ENCODE measurements around the gene COX5A. TPM values are rescaled to one million over a fixed set of nuclear protein-coding genes. Genes with fewer than 3 reads are reported as not detected.

COX5A gene
- total RNA-seq, 1 donor from 2014 or later, result 191 TPM

DNA sequence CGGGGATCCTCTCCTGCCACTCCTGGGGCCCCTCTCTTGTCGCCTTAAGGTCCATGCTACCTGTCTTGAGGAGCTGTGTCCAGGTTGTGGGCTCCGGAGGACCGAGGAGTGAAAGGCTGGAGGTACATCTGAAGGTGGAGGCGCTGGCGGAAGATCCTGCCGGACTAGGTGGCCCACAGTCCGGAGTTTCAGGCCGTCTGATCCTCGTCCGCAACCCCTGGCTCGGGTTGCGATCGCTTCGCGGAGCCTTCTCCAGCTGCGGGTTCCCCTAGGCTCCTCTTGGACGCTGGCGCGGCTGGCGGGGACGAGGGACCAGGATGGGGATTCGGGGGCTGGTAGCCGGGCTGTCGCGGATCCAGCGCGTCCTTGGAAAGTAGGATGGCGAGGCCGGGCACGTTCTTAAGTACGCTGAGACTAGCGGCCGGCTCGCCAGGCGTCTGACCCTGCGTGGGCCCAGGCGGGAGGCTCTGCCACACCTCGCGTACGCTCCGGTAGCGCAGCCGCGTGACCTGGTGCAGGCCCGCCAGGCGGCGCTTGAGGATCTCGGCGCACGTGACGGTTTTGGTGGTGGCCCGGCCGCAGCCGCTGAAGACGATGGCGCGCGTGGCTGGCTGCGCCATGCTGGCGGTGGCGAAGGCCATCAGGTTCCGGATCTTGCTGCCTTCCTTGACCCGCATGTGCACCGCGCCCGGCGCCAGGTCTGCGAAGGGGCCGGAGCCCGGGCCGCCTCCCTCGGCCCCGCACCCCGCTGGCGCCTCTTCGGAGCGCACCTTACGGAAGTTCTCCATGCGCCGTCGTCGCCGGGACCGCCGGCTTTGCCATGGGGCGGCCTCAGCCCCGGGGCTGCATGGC, 18.1 kb upstream of the COX5A start:
- peaks cover 58% of the 10 kb centered on the region for H3K27me3 Mint-ChIP-seq
- peak; percentile 59 for DNase-seq (ENCODE audit: low spot score, unreplicated experiment)
- H3K4me1 Mint-ChIP-seq (ENCODE audit: low read depth), result peaks cover 5% of the 10 kb centered on the region
- H3K4me3 Mint-ChIP-seq (ENCODE audit: low read depth), result peak overlapping the region; percentile 5
- H3K27ac Mint-ChIP-seq, result no peak overlapping the region
- H3K36me3 Mint-ChIP-seq (ENCODE audit: insufficient read depth), result no peaks in the 10 kb centered on the region
- no peaks in the 10 kb centered on the region for H3K9me3 Mint-ChIP-seq (ENCODE audit: low read depth)
- TF ChIP-seq, protein P1, sequence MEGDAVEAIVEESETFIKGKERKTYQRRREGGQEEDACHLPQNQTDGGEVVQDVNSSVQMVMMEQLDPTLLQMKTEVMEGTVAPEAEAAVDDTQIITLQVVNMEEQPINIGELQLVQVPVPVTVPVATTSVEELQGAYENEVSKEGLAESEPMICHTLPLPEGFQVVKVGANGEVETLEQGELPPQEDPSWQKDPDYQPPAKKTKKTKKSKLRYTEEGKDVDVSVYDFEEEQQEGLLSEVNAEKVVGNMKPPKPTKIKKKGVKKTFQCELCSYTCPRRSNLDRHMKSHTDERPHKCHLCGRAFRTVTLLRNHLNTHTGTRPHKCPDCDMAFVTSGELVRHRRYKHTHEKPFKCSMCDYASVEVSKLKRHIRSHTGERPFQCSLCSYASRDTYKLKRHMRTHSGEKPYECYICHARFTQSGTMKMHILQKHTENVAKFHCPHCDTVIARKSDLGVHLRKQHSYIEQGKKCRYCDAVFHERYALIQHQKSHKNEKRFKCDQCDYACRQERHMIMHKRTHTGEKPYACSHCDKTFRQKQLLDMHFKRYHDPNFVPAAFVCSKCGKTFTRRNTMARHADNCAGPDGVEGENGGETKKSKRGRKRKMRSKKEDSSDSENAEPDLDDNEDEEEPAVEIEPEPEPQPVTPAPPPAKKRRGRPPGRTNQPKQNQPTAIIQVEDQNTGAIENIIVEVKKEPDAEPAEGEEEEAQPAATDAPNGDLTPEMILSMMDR (IDR thresholded peaks at IDR 0.05; ENCODE audit: unreplicated experiment), result peak; percentile 51

DNA sequence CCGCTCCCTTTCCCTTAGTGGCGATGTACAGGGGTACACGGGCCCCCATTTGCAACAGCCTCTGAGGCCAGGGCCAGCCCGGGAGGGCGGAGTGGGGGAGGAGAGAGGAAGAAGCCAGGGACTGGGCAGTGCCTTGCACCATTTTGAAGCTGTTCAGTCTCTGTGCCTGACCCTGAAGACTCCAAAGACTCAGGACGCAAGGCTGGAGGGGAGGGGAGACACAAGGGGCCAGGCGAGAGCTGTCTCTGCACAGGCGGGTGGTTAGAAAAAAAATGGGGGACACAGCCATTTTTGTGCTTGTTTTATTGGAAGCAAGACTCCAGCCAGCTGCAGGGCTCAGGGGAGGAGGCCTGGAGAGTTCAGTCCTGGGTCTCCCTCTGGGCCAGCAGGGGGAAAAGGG, 17.1 kb upstream of the COX5A start:
- no peaks in the 10 kb centered on the region for H3K36me3 Mint-ChIP-seq (ENCODE audit: insufficient read depth)
- H3K9me3 Mint-ChIP-seq (ENCODE audit: low read depth), result no peaks in the 10 kb centered on the region
- peaks cover 6% of the 10 kb centered on the region for H3K4me1 Mint-ChIP-seq (ENCODE audit: low read depth)
- peaks cover 54% of the 10 kb centered on the region for H3K27me3 Mint-ChIP-seq
- H3K27ac Mint-ChIP-seq, result no peak overlapping the region
- TF ChIP-seq, protein P1 (IDR thresholded peaks at IDR 0.05; ENCODE audit: unreplicated experiment), result no peak
- no peak for DNase-seq (ENCODE audit: low spot score, unreplicated experiment)
- no peak overlapping the region for H3K4me3 Mint-ChIP-seq (ENCODE audit: low read depth)

DNA sequence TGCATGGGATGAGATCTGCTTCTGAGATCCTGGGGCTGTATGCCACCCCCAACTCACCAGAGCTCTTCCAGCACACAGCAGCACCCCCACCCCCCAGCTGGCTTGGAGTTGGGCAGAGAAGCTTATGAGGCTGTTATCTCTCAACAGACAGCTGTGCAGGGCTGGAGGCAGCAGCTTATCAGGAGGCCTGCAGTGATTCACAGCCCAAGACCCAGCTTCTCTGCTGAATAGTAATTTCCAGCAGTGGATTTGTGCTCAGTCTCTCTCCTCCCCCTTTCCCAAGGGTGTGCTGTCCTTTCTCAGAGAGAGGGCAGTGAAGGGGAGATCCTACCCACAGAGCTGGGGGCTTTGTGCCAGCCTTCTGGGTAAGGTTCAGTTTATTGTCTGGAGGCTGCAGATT, 16.6 kb upstream of the COX5A start:
- TF ChIP-seq, protein P1 (IDR thresholded peaks at IDR 0.05; ENCODE audit: unreplicated experiment), result no peak
- no peak overlapping the region for H3K4me3 Mint-ChIP-seq (ENCODE audit: low read depth)
- H3K36me3 Mint-ChIP-seq (ENCODE audit: insufficient read depth), result no peaks in the 10 kb centered on the region
- H3K27me3 Mint-ChIP-seq, result peaks cover 49% of the 10 kb centered on the region
- H3K27ac Mint-ChIP-seq, result no peak overlapping the region
- no peaks in the 10 kb centered on the region for H3K9me3 Mint-ChIP-seq (ENCODE audit: low read depth)
- DNase-seq (ENCODE audit: low spot score, unreplicated experiment), result no peak
- peaks cover 6% of the 10 kb centered on the region for H3K4me1 Mint-ChIP-seq (ENCODE audit: low read depth)

DNA sequence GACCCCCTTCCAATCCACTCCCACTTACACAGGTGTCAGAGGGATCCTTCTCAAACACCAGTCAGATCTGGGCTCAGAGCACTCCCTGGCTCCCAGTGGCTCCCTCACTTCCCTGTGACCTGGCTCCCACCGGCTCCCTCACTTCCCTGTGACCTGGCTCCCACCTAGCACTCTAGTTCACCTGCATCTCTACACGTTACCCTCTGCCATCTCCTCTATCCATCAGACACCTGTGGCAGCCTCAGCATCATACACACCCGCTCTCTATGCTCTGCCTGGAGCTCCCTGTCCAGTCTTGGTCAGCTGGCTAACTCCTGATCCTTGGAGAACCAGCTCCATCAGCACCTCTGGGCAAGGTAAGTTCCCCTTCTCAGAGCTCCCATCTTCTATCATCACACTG, 13.1 kb upstream of the COX5A start:
- Mint-ChIP-seq H3K4me1 (ENCODE audit: low read depth) (peaks cover 2% of the 10 kb centered on the region), H3K36me3 (ENCODE audit: insufficient read depth) (no peaks in the 10 kb centered on the region), H3K4me3 (ENCODE audit: low read depth) (no peak overlapping the region), H3K27ac (no peak overlapping the region), H3K9me3 (ENCODE audit: low read depth) (no peaks in the 10 kb centered on the region), H3K27me3 (peaks cover 25% of the 10 kb centered on the region)
- DNase-seq (ENCODE audit: low spot score, unreplicated experiment), result no peak
- TF ChIP-seq, protein P1 (IDR thresholded peaks at IDR 0.05; ENCODE audit: unreplicated experiment), result no peak

DNA sequence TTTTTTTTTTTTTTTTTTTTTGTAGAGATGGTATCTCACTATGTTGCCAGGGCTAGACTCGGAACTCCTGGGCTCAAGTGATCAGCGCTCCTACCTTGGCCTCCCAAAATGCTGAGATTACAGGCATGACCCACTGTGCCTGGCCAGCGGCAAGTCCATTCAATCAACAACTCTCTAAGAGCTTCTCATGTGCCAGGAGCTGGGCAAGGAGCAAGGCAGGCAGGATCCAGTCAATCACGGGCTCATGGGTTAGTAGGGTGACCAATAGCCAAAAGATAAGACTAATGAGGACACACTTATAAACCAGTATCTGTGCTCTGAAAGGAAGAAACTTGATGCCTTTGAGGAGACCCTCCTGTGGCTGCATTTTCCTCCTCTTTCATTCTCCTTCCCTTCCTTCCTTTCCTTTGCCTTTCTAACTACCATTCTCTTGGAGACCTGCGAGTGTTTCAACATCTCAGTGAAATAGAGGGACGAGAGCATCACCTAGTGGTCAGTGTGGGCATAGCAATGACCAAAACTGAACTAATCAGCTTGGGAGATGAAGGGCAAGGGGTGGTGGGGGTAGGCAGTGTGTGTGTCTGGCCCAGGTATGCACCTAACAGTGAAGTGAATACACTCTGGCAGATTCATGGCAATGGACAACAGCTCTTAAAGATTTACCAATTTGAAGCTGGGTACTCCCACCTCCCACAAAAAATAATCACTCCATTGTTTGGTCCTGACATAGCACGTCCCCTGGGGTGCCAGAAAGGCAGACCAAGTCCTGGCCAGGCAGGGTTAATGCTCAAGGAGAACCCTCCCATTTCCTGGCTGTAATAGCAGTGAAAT, 12.4 kb upstream of the COX5A start:
- Mint-ChIP-seq H3K9me3 (ENCODE audit: low read depth) (no peaks in the 10 kb centered on the region), H3K4me3 (ENCODE audit: low read depth) (no peak overlapping the region), H3K27ac (peak overlapping the region; percentile 0), H3K4me1 (ENCODE audit: low read depth) (peaks cover 2% of the 10 kb centered on the region), H3K27me3 (peaks cover 18% of the 10 kb centered on the region), H3K36me3 (ENCODE audit: insufficient read depth) (no peaks in the 10 kb centered on the region)
- peak; percentile 80 for DNase-seq (ENCODE audit: low spot score, unreplicated experiment)
- TF ChIP-seq, protein P1 (IDR thresholded peaks at IDR 0.05; ENCODE audit: unreplicated experiment), result peak; percentile 94
